GM10266 (cell line): ENCODE data around the gene ABCD4.
"Not testable (repeated sequence)": the region's sequence is repeated elsewhere in the genome, so short reads cannot be mapped to it uniquely, and the experiment has no call there.

Source experiments
- DNase-seq: peaks from one replicate; pipeline ENCODE4 v3.0.0; 2012; ENCODE audit errors: extremely low spot score
- TF ChIP-seq, protein P1 (sequence below): IDR thresholded peaks from 2 replicates; pipeline ENCODE4 v1.5.1; 2012; ENCODE audit warnings: mild to moderate bottlenecking, low read depth; ENCODE audit not compliant: control insufficient read depth, insufficient read depth; ENCODE audit errors: missing control alignments

The ABCD4 gene

GRCh38 chr14:74347795-74348100 lies 45.0 kb upstream of the ABCD4 start:
- TF ChIP-seq, protein P1, sequence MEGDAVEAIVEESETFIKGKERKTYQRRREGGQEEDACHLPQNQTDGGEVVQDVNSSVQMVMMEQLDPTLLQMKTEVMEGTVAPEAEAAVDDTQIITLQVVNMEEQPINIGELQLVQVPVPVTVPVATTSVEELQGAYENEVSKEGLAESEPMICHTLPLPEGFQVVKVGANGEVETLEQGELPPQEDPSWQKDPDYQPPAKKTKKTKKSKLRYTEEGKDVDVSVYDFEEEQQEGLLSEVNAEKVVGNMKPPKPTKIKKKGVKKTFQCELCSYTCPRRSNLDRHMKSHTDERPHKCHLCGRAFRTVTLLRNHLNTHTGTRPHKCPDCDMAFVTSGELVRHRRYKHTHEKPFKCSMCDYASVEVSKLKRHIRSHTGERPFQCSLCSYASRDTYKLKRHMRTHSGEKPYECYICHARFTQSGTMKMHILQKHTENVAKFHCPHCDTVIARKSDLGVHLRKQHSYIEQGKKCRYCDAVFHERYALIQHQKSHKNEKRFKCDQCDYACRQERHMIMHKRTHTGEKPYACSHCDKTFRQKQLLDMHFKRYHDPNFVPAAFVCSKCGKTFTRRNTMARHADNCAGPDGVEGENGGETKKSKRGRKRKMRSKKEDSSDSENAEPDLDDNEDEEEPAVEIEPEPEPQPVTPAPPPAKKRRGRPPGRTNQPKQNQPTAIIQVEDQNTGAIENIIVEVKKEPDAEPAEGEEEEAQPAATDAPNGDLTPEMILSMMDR = no peak
- no peak for DNase-seq

- DNase-seq = no peak
- TF ChIP-seq, protein P1 = no peak
Measured at GRCh38 chr14:74347097-74347794, 44.5 kb upstream of the ABCD4 start.

GRCh38 chr14:74346341-74346740 lies 43.6 kb upstream of the ABCD4 start:
- TF ChIP-seq, protein P1 = no peak
- DNase-seq = no peak

- no peak for DNase-seq
- TF ChIP-seq, protein P1 = no peak
Measured at GRCh38 chr14:74333909-74334308, 31.2 kb upstream of the ABCD4 start.

DNA sequence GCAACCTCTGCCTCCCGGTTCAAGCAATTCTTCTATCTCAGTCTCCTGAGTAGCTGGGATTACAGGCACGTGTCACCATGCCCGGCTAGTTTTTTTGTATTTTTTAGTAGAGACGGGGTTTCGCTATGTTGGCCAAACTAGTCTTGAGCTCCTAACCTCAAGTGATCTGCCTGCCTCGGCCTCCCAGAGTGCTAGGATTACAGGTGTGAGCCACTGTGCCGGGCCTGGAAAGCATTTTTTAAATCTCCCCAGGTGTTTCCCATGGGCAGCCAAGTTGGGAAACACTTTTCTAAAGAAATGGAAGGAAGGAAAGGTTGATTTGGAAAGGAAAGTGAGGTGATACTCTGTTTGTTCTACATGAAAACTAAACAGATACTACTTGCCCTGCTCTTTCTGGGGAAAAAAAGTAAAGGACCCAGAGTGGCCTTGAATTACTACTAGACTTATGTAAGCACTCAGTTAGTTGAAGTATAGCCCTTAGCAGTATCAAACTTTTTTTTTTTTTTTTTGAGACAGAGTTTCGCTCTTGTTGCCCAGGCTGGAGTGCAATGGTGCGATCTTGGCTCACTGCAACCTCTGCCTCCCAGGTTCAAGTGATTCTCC lies 27.3 kb upstream of the ABCD4 start:
- not testable (repeated sequence) for DNase-seq

DNA sequence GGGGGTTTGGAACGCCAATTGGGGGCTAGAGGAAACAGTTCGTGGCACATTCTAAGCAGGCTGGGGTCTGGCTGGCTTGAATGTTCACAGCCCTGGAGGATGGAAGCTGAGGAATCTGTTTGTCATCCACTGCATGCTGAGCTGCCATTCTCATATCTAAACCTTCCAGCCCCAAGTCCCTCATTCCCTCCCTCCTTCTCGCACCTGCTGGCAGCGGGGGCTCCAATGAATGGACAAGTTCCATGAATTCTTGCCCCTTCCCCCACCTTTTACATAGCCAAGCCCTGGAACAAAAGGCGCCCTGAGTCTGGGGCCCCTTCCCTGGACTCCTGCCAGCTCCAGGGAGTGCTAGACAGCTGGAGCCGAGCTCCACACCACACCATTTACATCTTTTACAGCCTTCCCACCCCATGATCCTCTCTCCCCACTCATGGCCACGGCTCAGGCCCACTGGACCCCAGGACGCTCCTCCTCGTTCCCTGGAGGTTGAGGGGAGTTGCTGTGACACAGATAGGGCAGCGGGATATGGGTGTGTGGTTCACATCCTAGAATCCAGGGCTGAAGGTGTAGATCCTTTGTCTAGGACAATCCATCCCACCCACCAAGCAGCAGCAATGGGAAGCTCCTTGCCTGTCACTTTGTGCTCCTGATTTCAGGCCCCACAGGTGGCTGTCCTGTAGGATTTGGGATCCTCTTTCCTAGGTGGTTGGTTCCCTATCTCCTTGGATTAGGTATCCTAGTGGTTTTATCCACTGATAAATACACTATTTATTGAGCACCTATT lies 23.8 kb upstream of the ABCD4 start:
- no peak for DNase-seq
- TF ChIP-seq, protein P1 = no peak

DNA sequence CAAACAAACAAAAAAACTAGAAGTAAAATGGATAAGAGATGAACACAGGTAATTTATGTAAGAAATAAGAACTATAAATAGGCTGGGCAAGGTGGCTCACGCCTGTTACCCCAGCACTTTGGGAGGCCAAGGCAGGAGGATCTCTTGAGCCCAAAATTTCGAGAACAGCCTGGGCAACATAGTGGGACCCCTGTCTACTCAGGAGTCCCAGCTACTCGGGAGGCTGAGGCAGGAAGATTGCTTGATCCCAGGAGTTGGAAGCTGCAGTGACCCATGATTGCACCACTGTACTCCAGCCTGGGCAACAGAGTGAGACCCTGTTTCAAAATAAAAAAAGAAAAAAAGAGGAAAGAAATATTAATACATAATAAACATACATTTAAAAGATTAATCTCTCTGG lies 22.7 kb upstream of the ABCD4 start:
- DNase-seq = no peak
- TF ChIP-seq, protein P1 = no peak

DNA sequence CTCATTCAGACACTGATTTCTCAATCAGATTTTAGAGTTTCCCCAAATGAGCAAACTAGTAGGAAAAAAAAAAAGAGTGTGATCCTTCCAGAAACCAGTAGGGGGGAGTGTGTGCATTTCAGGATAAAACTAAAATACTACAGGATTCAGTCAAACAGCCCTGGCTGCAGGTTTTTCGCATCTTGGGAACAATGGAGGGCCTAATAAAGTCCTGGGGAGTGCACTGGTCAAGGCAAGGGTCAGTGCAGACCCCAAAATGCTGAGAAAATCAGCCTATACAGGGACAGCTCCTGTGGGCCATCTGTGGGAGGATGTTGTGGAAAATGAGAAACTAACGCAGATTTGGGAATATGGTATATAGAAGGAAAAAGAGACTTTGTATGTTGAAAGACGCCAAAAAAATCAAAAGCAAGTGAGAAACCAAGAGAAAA lies 22.2 kb upstream of the ABCD4 start:
- TF ChIP-seq, protein P1 = peak; percentile 33
- peak; percentile 41 for DNase-seq
